Upper lobe of right lung (tissue), 1 donor: ENCODE results near the gene IP6K3. TPM values are rescaled to one million over a fixed set of nuclear protein-coding genes. Genes with fewer than 3 reads are reported as not detected.

Experiments
- ATAC-seq: fragments of 200-7000 bp; cut with Tn5 transposase; one replicate; pipeline ENCODE4 v1.9.1; 2020; ENCODE audit warnings: mild to moderate bottlenecking, moderate library complexity
- DNase-seq: peaks from one replicate; pipeline ENCODE4 v3.0.0-alpha.2; 2020
- H3K27ac ChIP-seq: fragments of 200-600 bp; one replicate; pipeline ENCODE4 v1.8.0; 2022
- H3K27me3 ChIP-seq: fragments of 200-600 bp; one replicate; pipeline ENCODE4 v1.8.0; 2022; ENCODE audit warnings: mild to moderate bottlenecking
- H3K36me3 ChIP-seq: fragments of 200-600 bp; one replicate; pipeline ENCODE4 v1.8.0; 2022
- H3K4me1 ChIP-seq: fragments of 200-600 bp; one replicate; pipeline ENCODE4 v1.8.0; 2022
- H3K4me3 ChIP-seq: fragments of 200-600 bp; one replicate; pipeline ENCODE4 v1.8.0; 2022; ENCODE audit warnings: mild to moderate bottlenecking
- H3K9me3 ChIP-seq: fragments of 200-600 bp; one replicate; pipeline ENCODE4 v1.8.0; 2022
- CTCF ChIP-seq: fragments of 200-600 bp; IDR thresholded peaks from one replicate; pipeline ENCODE4 v1.8.0; 2022; ENCODE audit warnings: antibody characterized with exemption
- intact Hi-C: fragments of 100-400 bp; cut with DNase I; formaldehyde crosslinking; loops from one replicate; pipeline ENCODE4 v1.11.0; 2022
- total RNA-seq: library from RNA; stranded (reverse); fragmentation: NEBNext Ultra II Directional; extraction: Animal tissue kit (Norgen Biotek cat#: 25700); gene quantifications from one replicate; pipeline ENCODE4 v1.2.1, GENCODE V29; 2021
- donor health status: DM: no; HTN: yes; CAD: no; lungs with severe emphysema.

Gene IP6K3
- total RNA-seq, 1 donor from 2014 or later, result 4.6 TPM

DNA sequence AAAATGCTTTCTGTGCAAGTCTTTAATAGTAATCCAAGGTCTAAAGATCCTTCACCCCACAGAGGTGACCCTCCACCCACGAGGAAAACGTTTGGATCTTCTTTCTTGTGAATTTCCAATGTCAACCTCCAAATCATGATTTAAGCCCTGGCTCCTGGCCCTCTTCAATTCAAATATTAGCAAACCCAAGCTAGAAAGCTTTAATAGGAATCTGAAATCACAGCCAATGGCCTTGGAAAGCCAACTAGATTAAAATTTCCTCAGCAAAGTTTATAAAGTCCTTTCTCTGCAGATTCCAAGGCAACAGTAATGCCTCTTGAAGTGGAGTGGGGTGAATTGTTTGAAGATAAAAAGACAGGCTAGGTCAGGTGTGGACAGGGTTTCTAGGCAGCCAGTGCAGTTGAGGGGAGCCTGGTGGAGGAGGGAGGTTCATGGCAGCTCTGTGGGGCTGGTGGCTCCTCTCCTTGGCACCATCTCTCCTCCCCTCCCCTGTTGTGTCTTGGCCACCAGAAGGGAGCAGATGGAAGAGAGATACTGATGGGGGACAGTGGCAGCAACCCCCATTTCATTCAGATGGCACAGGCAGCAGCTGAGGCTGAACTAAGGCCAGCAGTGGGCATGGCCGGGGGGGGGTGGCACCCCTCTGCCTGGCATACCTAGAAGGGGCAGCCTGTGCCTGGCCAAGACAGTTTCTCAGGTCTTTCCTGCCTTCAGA, 23.2 kb downstream of the IP6K3 start:
- peak; percentile 23 for ATAC-seq
- Histone ChIP-seq H3K4me1 (peaks cover 9% of the 10 kb centered on the region), H3K4me3 (no peak overlapping the region), H3K36me3 (no peaks in the 10 kb centered on the region), H3K27me3 (no peaks in the 10 kb centered on the region), H3K27ac (no peak overlapping the region), H3K9me3 (no peaks in the 10 kb centered on the region)
- DNase-seq, result peak; percentile 43
- intact Hi-C loops, result no loop called here
- no peak for TF ChIP-seq CTCF

GRCh38 chr6:33722103-33722623, 24.5 kb downstream of the IP6K3 start:
- Histone ChIP-seq H3K4me3 (no peak overlapping the region), H3K27me3 (no peaks in the 10 kb centered on the region), H3K4me1 (peaks cover 20% of the 10 kb centered on the region), H3K36me3 (no peaks in the 10 kb centered on the region), H3K27ac (no peak overlapping the region), H3K9me3 (no peaks in the 10 kb centered on the region)
- intact Hi-C loops, result no loop called here
- DNase-seq (peak; percentile 39), ATAC-seq (no peak)
- TF ChIP-seq CTCF, result no peak

DNA sequence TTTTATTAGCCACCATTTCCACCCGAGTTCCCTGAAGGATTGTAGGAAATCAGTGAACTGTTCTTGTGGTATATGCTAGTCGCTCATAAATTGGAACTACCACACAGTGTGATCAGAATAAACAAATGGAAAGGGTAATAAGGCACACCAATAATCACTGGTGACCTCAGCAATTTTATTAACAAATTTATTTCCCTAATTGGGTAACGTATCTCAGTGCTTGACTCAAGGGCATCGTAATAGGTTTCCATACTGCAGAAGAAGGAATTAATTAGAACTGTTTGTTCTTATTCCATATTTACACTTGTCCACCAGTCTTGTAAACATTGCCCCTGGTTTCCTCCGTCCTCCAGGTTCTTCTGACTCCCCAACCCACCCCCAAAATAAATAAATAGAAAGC, 25.2 kb downstream of the IP6K3 start:
- intact Hi-C loops, result no loop called here
- H3K4me1 ChIP-seq, result peaks cover 25% of the 10 kb centered on the region
- no peaks in the 10 kb centered on the region for H3K27me3 ChIP-seq
- no peaks in the 10 kb centered on the region for H3K9me3 ChIP-seq
- H3K4me3 ChIP-seq, result no peak overlapping the region
- ATAC-seq, result no peak
- no peaks in the 10 kb centered on the region for H3K36me3 ChIP-seq
- no peak for TF ChIP-seq CTCF
- no peak overlapping the region for H3K27ac ChIP-seq
- DNase-seq, result no peak

- DNase-seq (no peak), ATAC-seq (no peak)
- no peak overlapping the region for H3K4me3 ChIP-seq
- intact Hi-C loops, result no loop called here
- H3K27me3 ChIP-seq, result no peaks in the 10 kb centered on the region
- no peak overlapping the region for H3K27ac ChIP-seq
- H3K36me3 ChIP-seq, result no peaks in the 10 kb centered on the region
- H3K4me1 ChIP-seq, result peaks cover 27% of the 10 kb centered on the region
- TF ChIP-seq CTCF, result no peak
- H3K9me3 ChIP-seq, result no peaks in the 10 kb centered on the region
Measured at GRCh38 chr6:33720998-33721397, 25.7 kb downstream of the IP6K3 start.

DNA sequence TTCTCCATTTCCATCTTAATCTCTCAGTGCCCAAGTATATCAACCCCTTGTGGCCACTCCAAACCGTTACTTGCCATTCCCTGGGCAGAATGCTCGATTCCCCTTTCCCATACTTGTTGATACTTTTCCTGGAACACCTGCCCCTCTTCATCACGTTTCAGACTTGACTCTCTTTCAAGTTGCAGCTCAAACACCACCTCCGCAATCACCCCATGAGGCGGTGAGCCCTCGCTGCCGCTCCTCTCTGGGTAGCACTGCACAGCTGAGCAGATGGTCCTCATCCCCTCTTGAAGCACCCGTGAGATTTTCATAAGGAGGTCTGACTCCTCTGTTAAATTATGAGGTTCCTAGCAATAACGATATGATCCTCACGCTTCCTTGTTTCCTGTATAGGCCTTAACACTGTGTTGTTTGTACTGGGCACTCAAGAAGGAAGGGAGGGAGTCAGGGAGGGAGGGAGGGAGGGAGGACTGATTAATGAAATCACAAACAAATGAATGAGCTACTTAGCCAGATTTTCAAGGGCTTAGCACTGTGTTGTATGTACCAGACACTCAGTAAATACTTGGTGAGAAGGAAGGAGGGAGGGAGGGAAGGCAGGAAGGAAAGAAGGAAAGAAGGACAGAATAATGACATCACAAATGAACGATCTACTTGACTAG, 27.2 kb downstream of the IP6K3 start:
- ATAC-seq, result peak; percentile 65
- no peaks in the 10 kb centered on the region for H3K36me3 ChIP-seq
- H3K27ac ChIP-seq, result peak overlapping the region; percentile 60
- H3K9me3 ChIP-seq, result no peaks in the 10 kb centered on the region
- DNase-seq, result peak; percentile 64
- H3K27me3 ChIP-seq, result no peaks in the 10 kb centered on the region
- peaks cover 27% of the 10 kb centered on the region for H3K4me1 ChIP-seq
- TF ChIP-seq CTCF, result no peak
- no peak overlapping the region for H3K4me3 ChIP-seq
- intact Hi-C loops, result no loop called here
